ENCODE results near the gene DR1. TPM values are rescaled to one million over a fixed set of nuclear protein-coding genes. Genes with fewer than 3 reads are reported as not detected.

Gene DR1
- total and polyA plus RNA-seq, 2 of the 4 experiments (the other 2 are of a cell fraction), result 27.1 to 39.4 TPM

GRCh38 chr1:93408203-93408602, 62.5 kb downstream of the DR1 start:
- TF ChIP-seq CTCF (conservative IDR thresholded peaks at IDR 0.05; ENCODE audit: low read depth, low read length) (no peak), RAD21 (IDR thresholded peaks at IDR 0.05; ENCODE audit: low read length) (no peak), SMC3 (IDR thresholded peaks at IDR 0.05; ENCODE audit: low read depth, low read length) (no peak), ELK1 (IDR thresholded peaks at IDR 0.05; ENCODE audit: borderline replicate concordance, low read depth, low read length) (no peak), MXI1 (IDR thresholded peaks at IDR 0.05; ENCODE audit: borderline replicate concordance, low read depth, low read length) (no peak), BHLHE40 (IDR thresholded peaks at IDR 0.05; ENCODE audit: low read depth, low read length) (no peak), FOS (IDR thresholded peaks at IDR 0.05; ENCODE audit: low read depth, low read length) (no peak), RFX5 (IDR thresholded peaks at IDR 0.05; ENCODE audit: low read depth, low read length) (no peak), MAZ (IDR thresholded peaks at IDR 0.05; ENCODE audit: borderline replicate concordance, low read depth, low read length) (no peak), POLR2A (IDR thresholded peaks at IDR 0.05; ENCODE audit: low read depth, low read length) (no peak), USF2 (IDR thresholded peaks at IDR 0.05; ENCODE audit: low read depth, low read length) (no peak), MAFK (IDR thresholded peaks at IDR 0.05; ENCODE audit: low read depth, low read length) (no peak), CEBPB (IDR thresholded peaks at IDR 0.05; ENCODE audit: low read depth, low read length) (no peak), RCOR1 (IDR thresholded peaks at IDR 0.05; ENCODE audit: insufficient replicate concordance, low read length) (no peak), NFE2L2 (IDR thresholded peaks at IDR 0.05; ENCODE audit: low read depth, low read length) (no peak), CHD1 (IDR thresholded peaks at IDR 0.05; ENCODE audit: low read depth, low read length) (no peak)
- Histone ChIP-seq H2BK5ac (ENCODE audit: low read depth, low read length, poor library complexity, severe bottlenecking) (no peak overlapping the region), H2BK15ac (ENCODE audit: low read depth, low read length) (no peak overlapping the region), H3K4me1 (ENCODE audit: control insufficient read depth, insufficient read depth, low read length) (no peaks in the 10 kb centered on the region), H3K9ac (ENCODE audit: low read depth, low read length) (no peak overlapping the region), H3K4me3 (ENCODE audit: insufficient read depth, low read depth, low read length) (no peak overlapping the region), H3K9me3 (ENCODE audit: control insufficient read depth, insufficient read depth, low read length) (0 out of 2 replicates have a peak, but pooled peaks cover 6% of the 10 kb centered on the region), H4K20me1 (ENCODE audit: insufficient read depth, low read length) (no peaks in the 10 kb centered on the region), H3K9me1 (ENCODE audit: insufficient read depth, low read length) (no peaks in the 10 kb centered on the region), H3K79me1 (ENCODE audit: low read depth in 1 of 2, low read length in 2 of 2) (no peaks in the 10 kb centered on the region), H3K4me2 (ENCODE audit: low read depth, low read length) (no peak overlapping the region), H4K8ac (ENCODE audit: low read depth in 2 of 2, low read length in 2 of 2) (no peak overlapping the region), H2AK5ac (ENCODE audit: low read depth, low read length) (no peak overlapping the region), H3K36me3 (ENCODE audit: control insufficient read depth, insufficient read depth, low read length) (no peaks in the 10 kb centered on the region), H2BK20ac (ENCODE audit: low read depth, low read length) (no peak overlapping the region), H3K14ac (replicated peaks; ENCODE audit: low read depth, low read length) (no peak overlapping the region), H3K18ac (ENCODE audit: low read depth, low read length) (no peak overlapping the region), H2BK120ac (ENCODE audit: low read depth, low read length) (no peak overlapping the region), H3K27ac (ENCODE audit: insufficient read depth, low read length) (no peak overlapping the region), H4K5ac (ENCODE audit: low read depth, low read length) (no peak overlapping the region), H3K27me3 (ENCODE audit: control insufficient read depth, insufficient read depth, low read length) (no peaks in the 10 kb centered on the region), H2AFZ (replicated peaks; ENCODE audit: low read length, poor library complexity) (no peak overlapping the region), H3K56ac (ENCODE audit: extremely low read depth, insufficient read depth, low read length) (no peak overlapping the region), H3K4ac (ENCODE audit: low read depth, low read length) (no peak overlapping the region), H3K23ac (ENCODE audit: low read depth, low read length) (no peak overlapping the region), H2AK9ac (replicated peaks; ENCODE audit: low read depth, low read length, poor library complexity) (no peak overlapping the region), H4K91ac (ENCODE audit: insufficient read depth, low read depth, low read length) (no peak overlapping the region)
- ChIA-PET POLR2A (ENCODE audit: unreplicated experiment) (no interaction called here), CTCF (no interaction called here)
- in situ Hi-C loops (cut with MboI; ENCODE audit: low sequenced_read_pairs) (no loop called here), intact Hi-C loops (cut with micrococcal nuclease) (no loop called here), dilution Hi-C loops (cut with HindIII; ENCODE audit: low sequenced_read_pairs, unreplicated experiment) (no loop called here)
- no CpG with 5 or more reads among the region's 4 CpGs for WGBS, 2 experiments (ENCODE audit: extremely low coverage in 2 of 2, insufficient read length in 1 of 2)
- no TSS peak for BruUV-seq (replicated peaks)
- ATAC-seq (ENCODE audit: low read depth) (no peak), DNase-seq (no peak)
